Esophagus muscularis mucosa (tissue), 4 donors: ENCODE data around the gene TRAK2. TPM values are rescaled to one million over a fixed set of nuclear protein-coding genes. Genes with fewer than 3 reads are reported as not detected.
"Not testable (repeated sequence)": the region's sequence is repeated elsewhere in the genome, so short reads cannot be mapped to it uniquely, and the experiment has no call there.

Source experiments
- DNase-seq: peaks from one replicate; pipeline ENCODE4 v3.0.0-alpha.2; 2017; ENCODE audit errors: extremely low spot score
- H3K27ac ChIP-seq, 4 donors: fragments of 200-600 bp; sonication (generic); replicated peaks in 1 of 4; 1 replicate in 3 of 4; 2 replicates in 1 of 4; pipeline ENCODE4 v1.5.1; 2016 to 2019; ENCODE audit warnings: mild to moderate bottlenecking in 1 of 4
- H3K27me3 ChIP-seq, 4 donors: fragments of 200-600 bp; sonication (generic); one replicate each; pipeline versions ENCODE4 v1.5.1 to v1.6.0; 2016 to 2019
- H3K36me3 ChIP-seq, 4 donors: fragments of 200-600 bp; sonication (generic); one replicate each; pipeline ENCODE4 v1.5.1; 2016 to 2019
- H3K4me1 ChIP-seq, 4 donors: fragments of 200-600 bp; sonication (generic); one replicate each; pipeline ENCODE4 v1.5.1; 2016 to 2019
- H3K4me3 ChIP-seq, 4 donors: fragments of 200-600 bp; sonication (generic); 1 replicate in 2 of 4; 2 replicates in 2 of 4; pipeline ENCODE4 v1.5.1; 2016 to 2019; ENCODE audit warnings: mild to moderate bottlenecking in 4 of 4, moderate library complexity in 1 of 4
- H3K9me3 ChIP-seq, 4 donors: fragments of 200-600 bp; sonication (generic); 1 replicate in 3 of 4; 2 replicates in 1 of 4; pipeline ENCODE4 v1.5.1; 2016 to 2019
- CTCF ChIP-seq, 3 experiments: fragments of 200-600 bp in 2 of 3; fragments of 450-650 bp in 1 of 3; sonication (generic) in 2 of 3; IDR thresholded peaks; one replicate each; pipeline ENCODE4 v1.5.1; 2017 to 2019; ENCODE audit warnings: antibody characterized with exemption in 3 of 3, mild to moderate bottlenecking in 2 of 3, moderate library complexity in 1 of 3
- EP300 ChIP-seq: sonication (generic); formaldehyde crosslinking; IDR thresholded peaks from one replicate; pipeline ENCODE4 v1.6.1; 2017; ENCODE audit warnings: antibody characterized with exemption
- POLR2A ChIP-seq: fragments of 450-650 bp; IDR thresholded peaks from one replicate; pipeline ENCODE4 v1.6.1; 2017; ENCODE audit warnings: antibody characterized with exemption, moderate library complexity, mild to moderate bottlenecking, low read depth
- POLR2AphosphoS5 ChIP-seq, 2 donors: sonication (generic); formaldehyde crosslinking; IDR thresholded peaks; one replicate each; pipeline ENCODE4 v1.6.1; 2017; ENCODE audit warnings: antibody characterized with exemption in 2 of 2
- WGBS: methylation state at CpG from one replicate; pipeline ENCODE4 v1.1.5; 2018; 5-methylcytosine and 5-hydroxymethylcytosine counted together
- intact Hi-C: fragments of 100-400 bp; cut with DNase I; formaldehyde crosslinking; loops from one replicate; pipeline ENCODE4 v1.15.1; 2023
- total RNA-seq, 4 donors: library from RNA; depleted of rRNA; stranded (reverse); fragments of >200 nt; gene quantifications; one replicate each; pipeline versions ENCODE4 v1.1.0 to v1.2.1, GENCODE V29; 2016

TRAK2 gene
- total RNA-seq, 4 donors from 2014 or later = 73.1 to 114 (median 91.6) TPM

DNA sequence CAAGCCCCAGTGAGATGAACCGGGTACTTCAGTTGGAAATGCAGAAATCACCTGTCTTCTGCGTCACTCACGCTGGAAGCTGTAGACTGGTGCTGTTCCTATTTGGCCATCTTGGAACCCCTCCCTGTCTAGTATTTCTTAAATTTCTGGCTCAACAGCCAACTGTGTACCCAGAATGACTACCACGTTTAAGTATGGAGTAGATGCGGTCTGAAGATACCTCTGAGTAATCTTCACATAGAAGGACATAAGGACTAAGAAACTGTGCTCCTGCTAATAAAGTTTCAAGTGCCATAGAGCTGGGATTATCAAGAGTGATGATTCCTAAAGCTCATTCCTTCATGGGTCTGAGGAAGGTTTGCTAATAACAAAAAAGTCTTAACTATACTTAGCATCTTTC lies 20.4 kb downstream of the TRAK2 start:
- DNase-seq = no peak
- Histone ChIP-seq H3K4me3 (no peak overlapping the region), H3K36me3 (no peaks in the 10 kb centered on the region), H3K9me3 (no peaks in the 10 kb centered on the region), H3K4me1 (peaks cover 35 to 48% (median 38%) of the 10 kb centered on the region in 4 donors), H3K27me3 (no peaks in the 10 kb centered on the region), H3K27ac (no peak overlapping the region)
- TF ChIP-seq CTCF (IDR thresholded peaks at IDR 0.05) (no peak), EP300 (no peak), POLR2A (no peak), POLR2AphosphoS5 (IDR thresholded peaks at IDR 0.05) (no peak)
- intact Hi-C loops = no loop called here
- 100% methylated on average over 4 of the region's 5 CpGs for WGBS

DNA sequence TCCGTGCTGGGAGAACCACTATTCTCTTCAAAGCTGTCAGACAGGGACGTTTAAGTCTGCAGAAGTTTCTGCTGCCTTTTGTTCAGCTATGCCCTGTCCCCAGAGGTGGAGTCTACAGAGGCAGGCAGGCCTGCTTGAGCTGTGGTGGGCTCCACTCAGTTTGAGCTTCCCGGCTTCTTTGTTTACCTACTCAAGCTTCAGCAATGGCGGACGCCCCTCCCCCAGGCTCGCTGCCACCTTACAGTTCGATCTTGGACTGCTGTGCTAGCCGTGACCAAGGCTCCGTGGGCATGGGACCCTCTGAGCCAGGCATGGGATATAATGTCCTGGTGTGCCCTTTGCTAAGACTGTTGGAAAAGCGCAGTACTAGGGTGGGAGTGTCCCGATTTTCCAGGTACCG lies 20.9 kb downstream of the TRAK2 start:
- H3K4me1 ChIP-seq = peaks cover 32 to 46% (median 38%) of the 10 kb centered on the region in 4 donors
- 100% methylated on average over 11 of the region's 12 CpGs for WGBS
- DNase-seq, H3K27ac ChIP-seq, intact Hi-C loops, H3K9me3 ChIP-seq, H3K36me3 ChIP-seq, H3K4me3 ChIP-seq, H3K27me3 ChIP-seq: not testable (repeated sequence)

DNA sequence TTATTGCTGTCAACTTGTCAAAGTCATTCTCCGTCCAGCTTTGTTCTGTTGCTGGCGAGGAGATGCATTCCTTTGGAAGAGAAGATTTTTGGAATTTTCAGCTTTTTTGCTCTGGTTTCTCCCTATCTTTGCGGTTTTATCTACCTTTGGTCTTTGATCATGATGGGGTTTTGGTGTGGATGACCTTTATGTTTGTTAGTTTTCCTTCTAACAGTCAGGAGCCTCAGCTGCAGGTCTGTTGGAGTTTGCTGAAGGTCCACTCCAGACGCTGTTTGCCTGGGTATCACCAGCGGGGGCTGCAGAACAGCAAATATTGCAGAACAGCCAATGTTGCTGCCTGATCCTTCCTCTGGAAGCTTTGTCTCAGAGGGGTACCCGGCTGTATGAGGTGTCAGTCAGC lies 21.4 kb downstream of the TRAK2 start:
- H3K27ac ChIP-seq, H3K27me3 ChIP-seq, DNase-seq, H3K36me3 ChIP-seq, intact Hi-C loops, H3K4me3 ChIP-seq, H3K9me3 ChIP-seq: not testable (repeated sequence)
- 90% methylated on average over 5 of the region's 6 CpGs for WGBS
- H3K4me1 ChIP-seq = peaks cover 34 to 47% (median 42%) of the 10 kb centered on the region in 4 donors

DNA sequence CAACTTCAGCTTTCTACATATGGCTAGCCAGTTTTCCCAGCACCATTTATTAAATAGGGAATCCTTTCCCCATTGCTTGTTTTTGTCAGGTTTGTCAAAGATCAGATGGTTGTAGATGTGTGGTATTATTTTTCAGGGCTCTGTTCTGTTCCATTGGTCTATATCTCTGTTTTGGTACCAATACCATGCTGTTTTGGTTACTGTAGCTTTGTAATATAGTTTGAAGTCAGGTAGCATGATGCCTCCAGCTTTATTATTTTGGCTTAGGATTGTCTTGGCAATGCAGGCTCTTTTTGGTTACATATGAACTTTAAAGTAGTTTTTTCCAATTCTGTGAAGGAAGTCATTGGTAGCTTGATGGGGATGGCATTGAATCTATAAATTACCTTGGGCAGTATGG lies 22.9 kb downstream of the TRAK2 start:
- H3K9me3 ChIP-seq = not testable (repeated sequence)

DNA sequence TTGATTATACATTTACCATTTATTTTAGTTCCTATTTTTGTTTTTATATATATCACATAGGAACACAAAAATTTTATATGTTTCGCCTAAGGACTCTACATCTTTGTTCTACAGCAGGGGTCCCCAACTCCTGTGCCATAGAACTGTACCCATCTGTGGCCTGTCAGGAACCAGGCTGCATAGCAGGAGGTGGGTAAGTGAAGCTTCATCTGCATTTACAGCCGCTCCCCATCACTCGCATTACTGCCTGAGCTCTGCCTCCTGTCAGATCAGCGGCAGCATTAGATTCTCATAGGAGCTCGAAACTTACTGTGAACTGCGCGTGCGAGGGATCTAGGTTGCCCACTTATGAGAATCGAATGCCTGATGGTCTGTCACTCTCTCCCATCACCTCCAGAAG lies 25.3 kb downstream of the TRAK2 start:
- Histone ChIP-seq H3K27ac (no peak overlapping the region), H3K9me3 (no peaks in the 10 kb centered on the region), H3K4me1 (peaks cover 16 to 49% (median 25%) of the 10 kb centered on the region in 4 donors), H3K4me3 (no peak overlapping the region), H3K27me3 (no peaks in the 10 kb centered on the region), H3K36me3 (no peaks in the 10 kb centered on the region)
- intact Hi-C loops = no loop called here
- 92% methylated on average over 9 of the region's 9 CpGs for WGBS
- DNase-seq = no peak
- TF ChIP-seq EP300 (no peak), POLR2AphosphoS5 (IDR thresholded peaks at IDR 0.05) (no peak), CTCF (IDR thresholded peaks at IDR 0.05) (no peak), POLR2A (no peak)

More for the DNA sequence above, 22.9 kb downstream of the TRAK2 start:
- H3K27me3 ChIP-seq, DNase-seq, intact Hi-C loops, H3K4me3 ChIP-seq, H3K36me3 ChIP-seq, H3K27ac ChIP-seq: not testable (repeated sequence)
- H3K4me1 ChIP-seq = peaks cover 32 to 48% (median 40%) of the 10 kb centered on the region in 4 donors

GRCh38 chr2:201420442-201421113 lies 30.7 kb downstream of the TRAK2 start:
- Histone ChIP-seq H3K27me3 (no peaks in the 10 kb centered on the region), H3K36me3 (peaks cover 0 to 5% (median 0%) of the 10 kb centered on the region in 4 donors), H3K4me3 (no peak overlapping the region), H3K9me3 (no peaks in the 10 kb centered on the region), H3K4me1 (peaks cover 36 to 67% (median 39%) of the 10 kb centered on the region in 4 donors), H3K27ac (peak overlapping the region in 2 of 4 donors; percentile 1 to 37)
- 75% methylated on average over 3 of the region's 3 CpGs for WGBS
- no peak for TF ChIP-seq EP300
- no peak for TF ChIP-seq POLR2AphosphoS5 (IDR thresholded peaks at IDR 0.05)
- no peak for TF ChIP-seq POLR2A
- TF ChIP-seq CTCF (IDR thresholded peaks at IDR 0.05) = no peak
- no peak for DNase-seq
- intact Hi-C loops = no loop called here
